Measurements from ENCODE around the gene RAB5B. TPM values are rescaled to one million over a fixed set of nuclear protein-coding genes. Genes with fewer than 3 reads are reported as not detected.

The RAB5B gene
- total RNA-seq, 1 experiment from 2014 or later, result 48.4 TPM

DNA sequence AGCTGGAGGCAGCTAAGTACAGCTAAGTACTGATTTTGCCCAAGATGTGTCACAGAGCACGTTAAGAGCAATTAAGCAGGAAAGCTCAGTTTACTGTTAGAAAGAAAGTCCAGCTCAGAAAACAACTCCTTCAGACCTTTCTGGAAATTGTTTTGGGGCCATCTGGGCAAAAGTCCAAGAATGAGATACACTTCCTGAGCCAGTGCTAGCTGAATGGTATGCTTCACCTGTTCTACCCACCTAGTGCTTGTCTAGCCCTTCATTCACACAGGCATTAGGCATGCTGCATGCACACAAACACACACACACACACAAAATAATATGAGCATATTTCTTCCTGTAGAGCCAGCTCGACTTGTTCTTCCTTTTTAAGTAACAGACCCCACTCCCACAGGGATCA, 40.3 kb downstream of the RAB5B start:
- no peak overlapping the region for H2AK5ac ChIP-seq (ENCODE audit: insufficient read length, low read length)
- no peaks in the 10 kb centered on the region for H3K27me3 ChIP-seq (ENCODE audit: insufficient read depth, low read length)

More for the DNA sequence above, 40.3 kb downstream of the RAB5B start:
- H3K27ac Mint-ChIP-seq, result no peak overlapping the region
- Histone ChIP-seq H2AFZ (ENCODE audit: low read length) (no peak overlapping the region), H2BK5ac (ENCODE audit: insufficient read length, low read length) (no peak overlapping the region), H3K79me1 (ENCODE audit: insufficient read depth, low read depth, low read length, poor library complexity, severe bottlenecking) (no peaks in the 10 kb centered on the region), H4K5ac (ENCODE audit: insufficient read length, low read depth, low read length) (no peak overlapping the region), H3K9ac (ENCODE audit: extremely low read depth, insufficient read length, low read length) (no peak overlapping the region), H3K23me2 (ENCODE audit: insufficient read length, low read depth, low read length, poor library complexity, severe bottlenecking) (no peaks in the 10 kb centered on the region), H3K4ac (ENCODE audit: low read depth, low read length) (no peak overlapping the region), H3K56ac (ENCODE audit: insufficient read length, low read depth, low read length) (no peak overlapping the region), H2BK15ac (ENCODE audit: low read depth, low read length) (no peak overlapping the region), H4K8ac (replicated peaks; ENCODE audit: insufficient read length, low read depth, low read length) (no peak overlapping the region), H2BK120ac (ENCODE audit: low read depth, low read length, poor library complexity, severe bottlenecking) (no peak overlapping the region), H3K4me1 (ENCODE audit: insufficient read depth, low read length) (no peaks in the 10 kb centered on the region), H2BK12ac (ENCODE audit: insufficient read length, low read depth, low read length) (no peak overlapping the region), H4K91ac (ENCODE audit: insufficient read length, low read depth, low read length) (no peak overlapping the region), H3K9me3 (ENCODE audit: control insufficient read depth, low read depth, low read length) (no peaks in the 10 kb centered on the region), H2BK20ac (ENCODE audit: low read depth, low read length, poor library complexity, severe bottlenecking) (no peak overlapping the region), H3K4me2 (ENCODE audit: insufficient read depth, insufficient read length, low read length) (no peak overlapping the region), H3K14ac (ENCODE audit: insufficient read depth, low read length) (no peak overlapping the region), H4K20me1 (ENCODE audit: control insufficient read depth, insufficient read depth, insufficient read length) (no peaks in the 10 kb centered on the region), H3K23ac (ENCODE audit: insufficient read length, low read depth, low read length) (no peak overlapping the region), H3K27ac (ENCODE audit: insufficient read length, low read depth, low read length) (no peak overlapping the region), H3K18ac (ENCODE audit: insufficient read length, low read depth, low read length) (no peak overlapping the region), H3T11ph (ENCODE audit: low read length) (no peak overlapping the region), H3K79me2 (ENCODE audit: insufficient read depth, low read length) (no peaks in the 10 kb centered on the region)
- H3K4me3 Mint-ChIP-seq, result no peak overlapping the region
- H3K27me3 Mint-ChIP-seq (ENCODE audit: low read depth), result no peaks in the 10 kb centered on the region
- H3K4me1 Mint-ChIP-seq, result no peaks in the 10 kb centered on the region; a peak in 1 of 4 replicates
- WGBS (ENCODE audit: extremely low coverage, insufficient read length, low lambda C conversion rate), result no CpG with 5 or more reads among the region's 2 CpGs
- no peak for DNase-seq
- peaks cover 5 to 19% (median 13%) of the 10 kb centered on the region in 3 experiments for H3K36me3 Mint-ChIP-seq (ENCODE audit: insufficient read depth in 1 of 3, low read depth in 3 of 3)
- H3K9me3 Mint-ChIP-seq, result no peaks in the 10 kb centered on the region
- TF ChIP-seq, protein P1, sequence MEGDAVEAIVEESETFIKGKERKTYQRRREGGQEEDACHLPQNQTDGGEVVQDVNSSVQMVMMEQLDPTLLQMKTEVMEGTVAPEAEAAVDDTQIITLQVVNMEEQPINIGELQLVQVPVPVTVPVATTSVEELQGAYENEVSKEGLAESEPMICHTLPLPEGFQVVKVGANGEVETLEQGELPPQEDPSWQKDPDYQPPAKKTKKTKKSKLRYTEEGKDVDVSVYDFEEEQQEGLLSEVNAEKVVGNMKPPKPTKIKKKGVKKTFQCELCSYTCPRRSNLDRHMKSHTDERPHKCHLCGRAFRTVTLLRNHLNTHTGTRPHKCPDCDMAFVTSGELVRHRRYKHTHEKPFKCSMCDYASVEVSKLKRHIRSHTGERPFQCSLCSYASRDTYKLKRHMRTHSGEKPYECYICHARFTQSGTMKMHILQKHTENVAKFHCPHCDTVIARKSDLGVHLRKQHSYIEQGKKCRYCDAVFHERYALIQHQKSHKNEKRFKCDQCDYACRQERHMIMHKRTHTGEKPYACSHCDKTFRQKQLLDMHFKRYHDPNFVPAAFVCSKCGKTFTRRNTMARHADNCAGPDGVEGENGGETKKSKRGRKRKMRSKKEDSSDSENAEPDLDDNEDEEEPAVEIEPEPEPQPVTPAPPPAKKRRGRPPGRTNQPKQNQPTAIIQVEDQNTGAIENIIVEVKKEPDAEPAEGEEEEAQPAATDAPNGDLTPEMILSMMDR (conservative IDR thresholded peaks at IDR 0.05), result no peak
